Astrocyte (in vitro differentiated cells and primary cell): Measurements from ENCODE around the gene TMEM108.

Experiments
- EZH2 ChIP-seq: IDR thresholded peaks from 2 replicates; pipeline ENCODE4 v1.6.1; 2012; ENCODE audit warnings: mild to moderate bottlenecking, low read length, inconsistent platforms; ENCODE audit not compliant: insufficient read depth
- TF ChIP-seq, protein P1 (sequence below): IDR thresholded peaks from 2 replicates; pipeline ENCODE4 v1.5.1; 2011; ENCODE audit warnings: low read depth, mild to moderate bottlenecking, inconsistent platforms, low read length, moderate library complexity; ENCODE audit not compliant: insufficient read depth

DNA sequence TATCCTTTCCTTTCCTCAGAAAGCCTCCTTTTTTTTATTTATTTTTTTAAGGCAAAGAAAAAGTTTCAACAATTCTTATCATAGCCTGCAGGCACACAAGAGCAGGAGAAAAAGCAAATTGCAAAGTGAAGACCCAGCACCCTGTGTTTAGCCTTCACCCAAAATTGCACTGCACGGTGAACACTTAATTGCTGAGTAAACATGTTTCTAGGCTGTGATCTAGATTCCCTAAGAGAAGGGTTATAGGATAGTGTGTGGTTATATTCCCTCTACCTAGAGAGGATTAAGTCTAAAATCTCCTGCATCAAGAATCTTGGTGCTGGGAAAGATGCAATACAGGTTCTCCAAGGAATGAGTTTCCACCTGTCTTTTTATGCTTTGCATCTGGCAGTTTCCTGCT, 291.4 kb downstream of the TMEM108 start:
- TF ChIP-seq, protein P1, sequence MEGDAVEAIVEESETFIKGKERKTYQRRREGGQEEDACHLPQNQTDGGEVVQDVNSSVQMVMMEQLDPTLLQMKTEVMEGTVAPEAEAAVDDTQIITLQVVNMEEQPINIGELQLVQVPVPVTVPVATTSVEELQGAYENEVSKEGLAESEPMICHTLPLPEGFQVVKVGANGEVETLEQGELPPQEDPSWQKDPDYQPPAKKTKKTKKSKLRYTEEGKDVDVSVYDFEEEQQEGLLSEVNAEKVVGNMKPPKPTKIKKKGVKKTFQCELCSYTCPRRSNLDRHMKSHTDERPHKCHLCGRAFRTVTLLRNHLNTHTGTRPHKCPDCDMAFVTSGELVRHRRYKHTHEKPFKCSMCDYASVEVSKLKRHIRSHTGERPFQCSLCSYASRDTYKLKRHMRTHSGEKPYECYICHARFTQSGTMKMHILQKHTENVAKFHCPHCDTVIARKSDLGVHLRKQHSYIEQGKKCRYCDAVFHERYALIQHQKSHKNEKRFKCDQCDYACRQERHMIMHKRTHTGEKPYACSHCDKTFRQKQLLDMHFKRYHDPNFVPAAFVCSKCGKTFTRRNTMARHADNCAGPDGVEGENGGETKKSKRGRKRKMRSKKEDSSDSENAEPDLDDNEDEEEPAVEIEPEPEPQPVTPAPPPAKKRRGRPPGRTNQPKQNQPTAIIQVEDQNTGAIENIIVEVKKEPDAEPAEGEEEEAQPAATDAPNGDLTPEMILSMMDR = no peak
- no peak for TF ChIP-seq EZH2
